Heart right ventricle (tissue), 16 donors: Measurements from ENCODE around the gene NACAD. TPM values are rescaled to one million over a fixed set of nuclear protein-coding genes. Genes with fewer than 3 reads are reported as not detected.

Experiments
- ATAC-seq, 8 donors: fragments of 200-7000 bp; cut with Tn5 transposase; one replicate each; pipeline ENCODE4 v1.9.1; 2020; ENCODE audit warnings: mild to moderate bottlenecking in 8 of 8, moderate library complexity in 8 of 8, moderate number of reproducible peaks in 1 of 8
- DNase-seq, 2 donors: peaks; one replicate each; pipeline ENCODE4 v3.0.0-alpha.2; 2020
- H3K27ac ChIP-seq, 10 donors: fragments of 200-600 bp; sonication (generic) in 2 of 10; one replicate each; pipeline versions ENCODE4 v1.5.0 to v1.8.0; 2020 to 2022; ENCODE audit warnings: mild to moderate bottlenecking in 3 of 10
- H3K27me3 ChIP-seq, 7 donors: fragments of 200-600 bp; one replicate each; pipeline ENCODE4 v1.8.0; 2021 to 2022; ENCODE audit warnings: mild to moderate bottlenecking in 2 of 7
- H3K36me3 ChIP-seq, 9 donors: fragments of 200-600 bp; sonication (generic) in 1 of 9; one replicate each; pipeline versions ENCODE4 v1.5.0 to v1.8.0; 2020 to 2022; ENCODE audit warnings: mild to moderate bottlenecking in 2 of 9
- H3K4me1 ChIP-seq, 9 donors: fragments of 200-600 bp; sonication (generic) in 1 of 9; one replicate each; pipeline versions ENCODE4 v1.5.0 to v1.8.0; 2020 to 2022; ENCODE audit warnings: mild to moderate bottlenecking in 4 of 9
- H3K4me3 ChIP-seq, 10 donors: fragments of 200-600 bp; sonication (generic) in 2 of 10; one replicate each; pipeline versions ENCODE4 v1.5.0 to v1.8.0; 2020 to 2022; ENCODE audit warnings: mild to moderate bottlenecking in 7 of 10, moderate library complexity in 2 of 10
- H3K9me3 ChIP-seq, 11 donors: fragments of 200-600 bp in 10 of 11; sonication (generic) in 2 of 11; one replicate each; pipeline versions ENCODE4 v1.5.0 to v1.8.0; 2013 to 2022; ENCODE audit warnings: mild to moderate bottlenecking in 2 of 11, control low read depth in 1 of 11, moderate library complexity in 1 of 11
- WGBS, 2 donors: extraction: QIAGEN DNeasy Blood & Tissue Kit; methylation state at CpG; one replicate each; pipeline ENCODE4 v1.1.7; 2013; ENCODE audit warnings: inconsistent platforms in 1 of 2; 5-methylcytosine and 5-hydroxymethylcytosine counted together
- intact Hi-C, 10 donors: fragments of 100-400 bp; cut with DNase I; formaldehyde crosslinking; loops; one replicate each; pipeline versions ENCODE4 v1.11.1 to v1.14.2; 2022
- polyA plus RNA-seq, 2 donors: library from polyadenylated mRNA; stranded (reverse); fragments of 200-250 nt; gene quantifications; one replicate each; pipeline ENCODE4 v1.2.3, GENCODE V29; 2013
- total RNA-seq, 10 donors: library from RNA; stranded (reverse); fragmentation: NEBNext Ultra II Directional in 3 of 10; extraction: Animal tissue kit (Norgen Biotek cat#: 25700) in 3 of 10; gene quantifications; one replicate each; pipeline versions ENCODE4 v1.2.1 to v1.2.4, GENCODE V29; 2021 to 2023
- TF ChIP-seq, protein P1 (sequence below), 9 donors: fragments of 200-600 bp; sonication (generic) in 2 of 9; IDR thresholded peaks; one replicate each; pipeline versions ENCODE4 v1.5.0 to v1.8.0; 2021 to 2022; ENCODE audit warnings: antibody characterized with exemption in 9 of 9, mild to moderate bottlenecking in 5 of 9, moderate library complexity in 1 of 9
- donor health status: Arrhythmogenic right ventricular cardiomyopathy.
- donor health status: ischemic (EF 13 %, LVEDD 7.1; RV severe dilation, severe dysfunction).
- donor health status: healthy with polysubstance abuse.
- donor health status: DM: no; HTN: yes; CAD: no.
- donor health status: DM: no; HTN: no; CAD: no.
- donor health status: ischemic (EF 25% LVEDD 6.9; RV normal size, moderate dysfunction).
- donor health status: ischemic (EF 25% LVEDD 5.7; RV mildly dilated, moderate dysfunction).
- donor health status: healthy.
- donor health status: DM: yes; HTN: yes; CAD: no.
- donor health status: Ischemic cardiomyopathy.
- donor health status: ischemic (EF 35%, LVEDD 5.7; RV mildly dilated, moderate dysfunction).
- donor health status: nonischemic (EF 11% LVEDD 7.7; RV severe dilation, severe dysfunction).
- donor health status: DM: yes; HTN: yes; CAD: no.
- donor health status: PGD.
- donor health status: ischemic (EF 29% LVEDD 5.4; RV normal size, mild dysfunction).
- donor health status: nonischemic (EF 23%, LVEDD 6.1; RV moderate dilation, normal function).

The NACAD gene
- total and polyA plus RNA-seq, 12 donors, result 3.0 to 12.0 (median 4.7) TPM

DNA sequence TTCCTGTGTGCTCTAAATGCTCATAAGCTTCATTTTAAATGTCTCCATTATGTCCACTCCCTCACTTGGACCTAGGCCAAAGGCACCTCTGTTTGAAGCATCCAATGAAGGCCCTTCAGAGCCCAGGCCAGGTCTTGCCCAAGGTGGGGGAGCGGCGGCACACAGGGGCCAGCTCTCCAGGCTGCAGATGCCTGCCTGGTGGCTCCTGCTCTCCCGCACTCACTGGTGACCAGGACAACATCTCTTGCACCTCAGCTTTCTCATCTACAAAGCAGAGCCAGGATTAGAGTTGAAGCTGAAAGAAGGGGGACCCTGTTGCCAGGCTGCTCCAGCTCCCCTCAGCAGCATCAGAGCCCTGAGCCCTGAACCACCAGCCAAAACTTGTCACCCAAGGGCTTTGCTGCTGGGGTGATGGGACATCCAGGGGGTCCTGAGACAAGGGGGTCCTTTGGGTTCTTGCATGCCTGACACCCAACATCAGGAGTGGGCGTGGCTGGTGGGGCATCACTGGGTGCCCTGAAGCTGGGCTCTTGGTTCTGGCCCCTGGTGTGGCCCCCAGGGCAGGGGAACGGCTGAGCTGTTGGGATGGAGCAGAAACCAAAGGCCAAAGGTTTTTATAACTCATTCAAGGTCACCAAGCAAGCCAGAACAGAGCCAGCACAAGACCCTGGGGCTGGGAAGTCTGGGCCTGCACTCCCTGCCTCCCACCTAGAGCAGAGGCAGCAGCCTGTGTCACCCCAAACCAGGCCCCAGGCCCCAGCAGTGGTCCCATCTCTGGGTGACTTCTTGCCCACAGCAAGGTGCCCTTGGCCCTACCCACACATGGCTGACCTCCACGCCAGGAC lies 1.2 kb downstream of the NACAD start:
- WGBS, 2 donors, result 92 to 94% methylated on average over 6 of the region's 6 CpGs
- Histone ChIP-seq H3K9me3 (no peaks in the 10 kb centered on the region), H3K27ac (peak overlapping the region in 1 of 10 donors; percentile 56), H3K4me3 (peak overlapping the region in 2 of 10 donors; percentile 64 to 68), H3K4me1 (peaks cover 0 to 19% (median 11%) of the 10 kb centered on the region in 9 donors), H3K36me3 (peaks cover 0 to 4% (median 0%) of the 10 kb centered on the region in 9 donors), H3K27me3 (peaks cover 0 to 27% (median 0%) of the 10 kb centered on the region in 7 donors)
- ATAC-seq (peak in 3 of 8 donors; percentile 4 to 25 (median 7)), DNase-seq (no peak)
- intact Hi-C loops, result no loop called here
- TF ChIP-seq, protein P1, sequence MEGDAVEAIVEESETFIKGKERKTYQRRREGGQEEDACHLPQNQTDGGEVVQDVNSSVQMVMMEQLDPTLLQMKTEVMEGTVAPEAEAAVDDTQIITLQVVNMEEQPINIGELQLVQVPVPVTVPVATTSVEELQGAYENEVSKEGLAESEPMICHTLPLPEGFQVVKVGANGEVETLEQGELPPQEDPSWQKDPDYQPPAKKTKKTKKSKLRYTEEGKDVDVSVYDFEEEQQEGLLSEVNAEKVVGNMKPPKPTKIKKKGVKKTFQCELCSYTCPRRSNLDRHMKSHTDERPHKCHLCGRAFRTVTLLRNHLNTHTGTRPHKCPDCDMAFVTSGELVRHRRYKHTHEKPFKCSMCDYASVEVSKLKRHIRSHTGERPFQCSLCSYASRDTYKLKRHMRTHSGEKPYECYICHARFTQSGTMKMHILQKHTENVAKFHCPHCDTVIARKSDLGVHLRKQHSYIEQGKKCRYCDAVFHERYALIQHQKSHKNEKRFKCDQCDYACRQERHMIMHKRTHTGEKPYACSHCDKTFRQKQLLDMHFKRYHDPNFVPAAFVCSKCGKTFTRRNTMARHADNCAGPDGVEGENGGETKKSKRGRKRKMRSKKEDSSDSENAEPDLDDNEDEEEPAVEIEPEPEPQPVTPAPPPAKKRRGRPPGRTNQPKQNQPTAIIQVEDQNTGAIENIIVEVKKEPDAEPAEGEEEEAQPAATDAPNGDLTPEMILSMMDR (IDR thresholded peaks at IDR 0.05), result no peak

DNA sequence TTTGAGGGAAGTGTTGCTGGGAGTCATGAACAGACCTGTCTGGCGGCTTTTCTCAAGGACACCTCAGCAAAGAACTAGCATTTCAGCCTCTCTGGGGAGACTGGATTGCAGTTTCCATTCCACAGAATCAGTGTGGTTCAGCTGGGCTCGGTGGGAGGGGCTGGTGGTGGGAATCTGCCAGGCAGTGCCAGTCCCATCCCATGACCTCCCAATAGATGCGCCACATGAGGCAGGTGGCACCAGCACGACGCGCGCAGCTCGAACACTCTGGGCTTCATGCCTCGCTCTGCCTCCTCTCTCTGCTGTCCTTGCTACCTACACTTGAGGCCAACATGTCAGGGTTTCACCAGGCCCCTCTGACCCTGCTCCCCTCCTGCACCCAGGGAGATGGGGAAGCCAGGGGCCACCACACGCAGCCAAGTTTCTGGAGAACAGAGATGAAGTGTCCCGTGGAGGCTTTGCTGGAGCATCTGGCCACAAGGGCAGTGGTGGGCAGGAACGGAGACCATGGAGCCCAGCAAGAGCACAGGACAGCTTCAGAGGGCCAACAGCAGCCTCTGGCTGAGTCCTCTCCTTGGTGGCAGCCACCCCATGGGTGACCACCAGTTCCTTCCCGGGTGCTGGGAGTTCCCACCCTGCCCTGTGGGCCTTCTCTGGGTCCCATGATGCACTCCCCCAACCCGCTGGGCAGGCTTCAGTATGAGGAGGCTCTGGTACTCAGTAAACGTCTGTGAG lies 2.3 kb downstream of the NACAD start:
- DNase-seq, result no peak
- Histone ChIP-seq H3K36me3 (peaks cover 0 to 4% (median 0%) of the 10 kb centered on the region in 9 donors), H3K4me1 (peaks cover 0 to 22% (median 11%) of the 10 kb centered on the region in 9 donors), H3K4me3 (no peak overlapping the region), H3K27ac (no peak overlapping the region), H3K9me3 (no peaks in the 10 kb centered on the region), H3K27me3 (peaks cover 0 to 27% (median 0%) of the 10 kb centered on the region in 7 donors)
- TF ChIP-seq, protein P1 (IDR thresholded peaks at IDR 0.05), result no peak
- 89 to 95% methylated on average over 15 of the region's 15 CpGs for WGBS, 2 donors
- intact Hi-C loops, result no loop called here
- ATAC-seq, result no peak

DNA sequence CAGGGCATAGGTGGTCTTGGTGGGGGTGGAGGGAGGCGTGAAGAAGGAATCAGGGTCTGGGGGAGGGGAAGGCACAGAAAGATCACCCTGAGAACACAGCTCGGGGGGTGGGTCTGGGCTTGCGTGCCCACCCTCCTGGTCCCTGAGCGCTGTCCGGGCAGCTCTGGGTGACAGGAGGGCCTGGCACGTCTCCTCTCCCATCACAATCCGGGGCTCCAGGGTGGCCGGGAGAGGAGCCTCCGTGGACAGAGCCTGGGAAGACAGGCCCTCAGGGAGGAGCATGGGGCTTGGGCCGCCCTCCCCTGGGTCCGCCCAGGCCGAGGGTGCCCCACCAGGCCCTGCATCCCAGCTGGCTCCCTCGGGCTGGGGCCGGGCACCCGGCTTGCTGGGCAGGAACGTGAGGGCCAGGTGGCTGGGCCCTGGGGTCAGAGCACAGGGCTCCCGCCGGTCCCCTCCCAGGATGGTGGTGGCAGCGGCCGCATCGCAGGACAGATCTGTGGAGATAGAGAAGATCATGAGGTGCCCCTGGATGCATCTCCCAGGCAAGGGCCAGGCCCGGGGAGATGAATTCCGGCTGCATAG lies 3.1 kb downstream of the NACAD start:
- H3K36me3 ChIP-seq, result peaks cover 0 to 4% (median 0%) of the 10 kb centered on the region in 9 donors
- intact Hi-C loops, result no loop called here
- no peak overlapping the region for H3K4me3 ChIP-seq
- no peaks in the 10 kb centered on the region for H3K9me3 ChIP-seq
- WGBS, 2 donors, result 86 to 87% methylated on average over 21 to 23 of the region's 23 CpGs
- ATAC-seq, result no peak
- peaks cover 0 to 22% (median 11%) of the 10 kb centered on the region in 9 donors for H3K4me1 ChIP-seq
- no peak for DNase-seq
- TF ChIP-seq, protein P1 (IDR thresholded peaks at IDR 0.05), result no peak
- H3K27me3 ChIP-seq, result peaks cover 0 to 27% (median 0%) of the 10 kb centered on the region in 7 donors
- no peak overlapping the region for H3K27ac ChIP-seq
